Heart left ventricle (tissue), 16 donors: ENCODE measurements around the gene ZNF555. TPM values are rescaled to one million over a fixed set of nuclear protein-coding genes. Genes with fewer than 3 reads are reported as not detected.

Source experiments
- ATAC-seq, 4 donors: fragments of 200-7000 bp; cut with Tn5 transposase; one replicate each; pipeline ENCODE4 v1.9.1; 2020 to 2022; ENCODE audit warnings: moderate library complexity in 4 of 4, mild to moderate bottlenecking in 3 of 4, moderate number of reproducible peaks in 1 of 4
- DNase-seq, 5 donors: peaks; one replicate each; pipeline ENCODE4 v3.0.0-alpha.2; 2020
- H3K27ac ChIP-seq, 12 donors: fragments of 200-600 bp; sonication (generic) in 4 of 12; one replicate each; pipeline versions ENCODE4 v1.5.0 to v1.8.0; 2016 to 2022; ENCODE audit warnings: mild to moderate bottlenecking in 2 of 12
- H3K27me3 ChIP-seq, 9 donors: fragments of 200-600 bp; sonication (generic) in 2 of 9; one replicate each; pipeline versions ENCODE4 v1.5.1 to v1.8.0; 2016 to 2022; ENCODE audit warnings: mild to moderate bottlenecking in 3 of 9
- H3K36me3 ChIP-seq, 9 donors: fragments of 200-600 bp; sonication (generic) in 2 of 9; one replicate each; pipeline versions ENCODE4 v1.5.0 to v1.8.0; 2018 to 2022; ENCODE audit warnings: mild to moderate bottlenecking in 2 of 9
- H3K4me1 ChIP-seq, 12 donors: fragments of 200-600 bp; sonication (generic) in 4 of 12; one replicate each; pipeline versions ENCODE4 v1.5.0 to v1.8.0; 2016 to 2022; ENCODE audit warnings: mild to moderate bottlenecking in 3 of 12
- H3K4me3 ChIP-seq, 12 donors: fragments of 200-600 bp; sonication (generic) in 4 of 12; one replicate each; pipeline versions ENCODE4 v1.5.0 to v1.8.0; 2017 to 2022; ENCODE audit warnings: mild to moderate bottlenecking in 9 of 12, moderate library complexity in 4 of 12
- H3K9me3 ChIP-seq, 12 donors: fragments of 200-600 bp; sonication (generic) in 4 of 12; one replicate each; pipeline versions ENCODE4 v1.5.0 to v1.8.0; 2016 to 2022; ENCODE audit warnings: mild to moderate bottlenecking in 1 of 12
- POLR2A ChIP-seq, 2 donors: fragments of 450-650 bp; IDR thresholded peaks; one replicate each; pipeline ENCODE4 v1.6.1; 2017; ENCODE audit warnings: antibody characterized with exemption in 2 of 2, mild to moderate bottlenecking in 2 of 2, moderate library complexity in 2 of 2
- WGBS, 4 donors: extraction: QIAGEN DNeasy Blood & Tissue Kit in 2 of 4; methylation state at CpG; one replicate each; pipeline versions ENCODE4 v1.1.5 to v1.1.7; 2013 to 2018; 5-methylcytosine and 5-hydroxymethylcytosine counted together
- intact Hi-C, 10 donors: fragments of 100-400 bp; cut with DNase I; formaldehyde crosslinking; loops; one replicate each; pipeline versions ENCODE4 v1.11.1 to v1.14.2; 2022
- polyA plus RNA-seq, 2 donors: library from polyadenylated mRNA; stranded (reverse); fragments of 200-250 nt; gene quantifications; one replicate each; pipeline ENCODE4 v1.2.3, GENCODE V29; 2013
- total RNA-seq, 9 donors: library from RNA; depleted of rRNA in 2 of 9; stranded (reverse); fragments of >200 nt in 2 of 9; fragmentation: NEBNext Ultra II Directional in 3 of 9; extraction: Animal tissue kit (Norgen Biotek cat#: 25700) in 3 of 9; gene quantifications; one replicate each; pipeline versions ENCODE4 v1.1.0 to v1.2.4, GENCODE V29; 2016 to 2023
- TF ChIP-seq, protein P1 (sequence below), 12 donors: fragments of 200-600 bp; sonication (generic) in 4 of 12; IDR thresholded peaks; one replicate each; pipeline versions ENCODE4 v1.5.0 to v1.8.0; 2018 to 2022; ENCODE audit warnings: antibody characterized with exemption in 12 of 12, mild to moderate bottlenecking in 5 of 12
- donor health status: ischemic (EF 13 %, LVEDD 7.1; RV severe dilation, severe dysfunction).
- donor health status: healthy with polysubstance abuse.
- donor health status: DM: no; HTN: yes; CAD: no.
- donor health status: DM: no; HTN: no; CAD: no.
- donor health status: ischemic (EF 25% LVEDD 6.9; RV normal size, moderate dysfunction).
- donor health status: ischemic (EF 25% LVEDD 5.7; RV mildly dilated, moderate dysfunction).
- donor health status: healthy.
- donor health status: DM: yes; HTN: yes; CAD: no.
- donor health status: ischemic (EF 35%, LVEDD 5.7; RV mildly dilated, moderate dysfunction).
- donor health status: nonischemic (EF 11% LVEDD 7.7; RV severe dilation, severe dysfunction).
- donor health status: DM: yes; HTN: yes; CAD: no.
- donor health status: PGD.
- donor health status: ischemic (EF 29% LVEDD 5.4; RV normal size, mild dysfunction).
- donor health status: nonischemic (EF 23%, LVEDD 6.1; RV moderate dilation, normal function).

ZNF555 gene
- total and polyA plus RNA-seq, 11 donors: 2.7 to 11.5 (median 8.1) TPM

DNA sequence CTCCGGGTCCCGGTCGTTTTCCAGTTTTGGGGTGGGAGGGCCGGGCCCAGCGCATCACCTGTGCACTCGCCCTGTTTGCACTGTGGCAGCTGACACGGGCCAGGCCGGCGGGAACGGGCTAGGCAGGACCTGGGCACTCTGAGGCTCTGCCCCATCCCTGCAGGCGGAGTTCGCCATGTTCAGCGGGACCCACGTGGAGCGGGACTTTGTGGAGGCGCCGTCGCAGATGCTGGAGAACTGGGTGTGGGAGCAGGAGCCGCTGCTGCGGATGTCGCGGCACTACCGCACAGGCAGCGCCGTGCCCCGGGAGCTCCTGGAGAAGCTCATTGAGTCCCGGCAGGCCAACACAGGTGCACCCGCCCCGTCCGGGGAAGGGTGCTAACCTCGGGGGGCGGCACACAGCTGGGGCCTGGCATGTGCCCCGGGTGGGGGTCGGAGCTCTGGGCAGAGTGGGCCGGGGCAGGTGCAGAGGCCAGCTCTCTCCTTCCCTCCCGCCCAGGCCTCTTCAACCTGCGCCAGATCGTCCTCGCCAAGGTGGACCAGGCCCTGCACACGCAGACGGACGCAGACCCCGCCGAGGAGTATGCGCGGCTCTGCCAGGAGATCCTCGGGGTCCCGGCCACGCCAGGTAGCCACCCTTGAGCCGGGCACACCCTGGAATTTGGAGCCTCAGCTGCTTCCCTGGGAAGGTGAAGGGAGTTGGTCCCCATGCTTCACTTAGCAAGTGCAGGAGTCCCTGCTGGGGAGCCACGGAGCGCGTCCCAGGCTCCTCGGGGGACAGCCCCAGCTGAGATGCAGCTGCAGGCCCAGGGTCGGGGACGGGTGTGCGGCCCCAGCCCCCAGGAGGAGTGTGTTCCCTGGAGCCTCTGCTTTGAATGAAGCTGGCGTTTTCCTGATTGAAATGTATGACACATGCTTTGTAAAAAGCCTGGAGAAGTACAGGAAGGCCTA lies 30.9 kb upstream of the ZNF555 start:
- DNase-seq: peak in 2 of 5 donors; percentile 4 to 57
- no peaks in the 10 kb centered on the region for H3K27me3 ChIP-seq
- no peak overlapping the region for H3K4me3 ChIP-seq
- H3K36me3 ChIP-seq: peaks cover 0 to 79% (median 32%) of the 10 kb centered on the region in 9 donors
- intact Hi-C loops: no loop called here
- H3K27ac ChIP-seq: no peak overlapping the region
- H3K4me1 ChIP-seq: peaks cover 0 to 6% (median 0%) of the 10 kb centered on the region in 12 donors
- no peaks in the 10 kb centered on the region for H3K9me3 ChIP-seq
- ATAC-seq: no peak
- 93 to 96% (median 95%) methylated on average over 24 to 58 of the region's 58 CpGs for WGBS, 4 donors
- TF ChIP-seq, protein P1, sequence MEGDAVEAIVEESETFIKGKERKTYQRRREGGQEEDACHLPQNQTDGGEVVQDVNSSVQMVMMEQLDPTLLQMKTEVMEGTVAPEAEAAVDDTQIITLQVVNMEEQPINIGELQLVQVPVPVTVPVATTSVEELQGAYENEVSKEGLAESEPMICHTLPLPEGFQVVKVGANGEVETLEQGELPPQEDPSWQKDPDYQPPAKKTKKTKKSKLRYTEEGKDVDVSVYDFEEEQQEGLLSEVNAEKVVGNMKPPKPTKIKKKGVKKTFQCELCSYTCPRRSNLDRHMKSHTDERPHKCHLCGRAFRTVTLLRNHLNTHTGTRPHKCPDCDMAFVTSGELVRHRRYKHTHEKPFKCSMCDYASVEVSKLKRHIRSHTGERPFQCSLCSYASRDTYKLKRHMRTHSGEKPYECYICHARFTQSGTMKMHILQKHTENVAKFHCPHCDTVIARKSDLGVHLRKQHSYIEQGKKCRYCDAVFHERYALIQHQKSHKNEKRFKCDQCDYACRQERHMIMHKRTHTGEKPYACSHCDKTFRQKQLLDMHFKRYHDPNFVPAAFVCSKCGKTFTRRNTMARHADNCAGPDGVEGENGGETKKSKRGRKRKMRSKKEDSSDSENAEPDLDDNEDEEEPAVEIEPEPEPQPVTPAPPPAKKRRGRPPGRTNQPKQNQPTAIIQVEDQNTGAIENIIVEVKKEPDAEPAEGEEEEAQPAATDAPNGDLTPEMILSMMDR (IDR thresholded peaks at IDR 0.05): no peak
- no peak for TF ChIP-seq POLR2A (IDR thresholded peaks at IDR 0.05)

DNA sequence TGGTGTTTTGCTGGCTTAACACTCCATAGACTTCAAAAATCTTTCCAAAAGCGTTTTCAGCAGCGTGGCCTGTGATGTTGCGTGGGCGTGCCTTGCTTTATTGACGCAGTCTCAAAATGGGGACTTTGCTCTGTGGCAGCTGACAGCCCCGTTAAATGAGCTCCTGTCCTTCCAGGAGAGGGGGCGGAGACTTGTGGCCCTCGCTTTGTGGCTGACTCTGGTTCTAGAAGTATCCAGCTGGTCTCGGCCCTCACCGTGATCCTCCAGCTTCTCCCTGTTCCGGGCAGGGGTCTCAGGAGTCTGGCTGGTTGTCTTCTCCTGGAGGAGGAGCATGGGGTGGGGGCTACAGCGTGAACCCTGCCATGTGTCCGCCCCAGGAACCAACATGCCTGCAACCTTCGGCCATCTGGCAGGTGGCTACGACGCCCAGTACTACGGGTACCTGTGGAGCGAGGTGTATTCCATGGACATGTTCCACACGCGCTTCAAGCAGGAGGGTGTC lies 30.0 kb upstream of the ZNF555 start:
- WGBS, 4 donors: 95 to 98% (median 96%) methylated on average over 19 to 20 of the region's 20 CpGs
- TF ChIP-seq, protein P1 (IDR thresholded peaks at IDR 0.05): no peak
- TF ChIP-seq POLR2A (IDR thresholded peaks at IDR 0.05): no peak
- Histone ChIP-seq H3K27me3 (no peaks in the 10 kb centered on the region), H3K9me3 (no peaks in the 10 kb centered on the region), H3K27ac (no peak overlapping the region), H3K36me3 (peaks cover 0 to 75% (median 32%) of the 10 kb centered on the region in 9 donors), H3K4me3 (no peak overlapping the region), H3K4me1 (peaks cover 0 to 6% (median 0%) of the 10 kb centered on the region in 12 donors)
- intact Hi-C loops: no loop called here
- DNase-seq (no peak), ATAC-seq (no peak)

DNA sequence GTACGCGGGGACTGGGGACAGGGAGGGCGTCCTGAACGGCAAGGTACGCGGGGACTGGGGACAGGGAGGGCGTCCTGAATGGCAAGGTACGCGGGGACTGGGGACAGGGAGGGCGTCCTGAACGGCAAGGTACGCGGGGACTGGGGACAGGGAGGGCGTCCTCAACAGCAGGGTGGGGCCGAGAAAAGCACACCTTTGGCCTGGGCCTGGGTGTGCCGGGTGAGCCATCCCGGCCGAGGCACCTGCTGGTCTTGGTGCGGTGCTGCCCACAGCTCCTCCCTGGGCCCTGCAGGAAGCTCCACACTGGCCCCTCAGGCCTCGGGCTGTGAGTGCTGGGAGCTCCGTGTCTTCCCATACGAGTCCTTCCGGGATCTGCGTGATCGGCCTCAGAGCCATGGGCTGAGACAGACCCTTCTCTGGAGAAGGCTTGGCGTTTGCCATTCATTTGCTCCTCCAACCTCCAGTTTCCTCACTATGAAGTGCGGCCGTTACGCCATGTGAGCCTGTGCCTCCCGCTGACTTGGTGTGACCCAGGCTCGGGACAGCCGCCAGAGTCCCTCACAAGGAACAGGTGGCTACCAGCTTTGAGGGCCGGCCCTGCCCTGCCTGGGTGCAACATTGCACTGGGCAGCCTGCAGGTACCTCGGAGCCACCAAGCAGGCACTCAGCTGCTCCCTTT lies 29.4 kb upstream of the ZNF555 start:
- intact Hi-C loops: no loop called here
- peaks cover 0 to 70% (median 32%) of the 10 kb centered on the region in 9 donors for H3K36me3 ChIP-seq

More for the DNA sequence above, 29.4 kb upstream of the ZNF555 start:
- no peaks in the 10 kb centered on the region for H3K27me3 ChIP-seq
- TF ChIP-seq, protein P1 (IDR thresholded peaks at IDR 0.05): no peak
- no peak for TF ChIP-seq POLR2A (IDR thresholded peaks at IDR 0.05)
- 87 to 94% (median 90%) methylated on average over 25 to 34 of the region's 34 CpGs for WGBS, 4 donors
- DNase-seq (peak in 1 of 5 donors; percentile 15), ATAC-seq (peak in 1 of 4 donors; percentile 4)
- no peaks in the 10 kb centered on the region for H3K9me3 ChIP-seq
- H3K4me1 ChIP-seq: peaks cover 0 to 6% (median 0%) of the 10 kb centered on the region in 12 donors
- H3K4me3 ChIP-seq: no peak overlapping the region
- H3K27ac ChIP-seq: no peak overlapping the region
